Cortex of kidney (tissue), 1 donor: Measurements from ENCODE around the gene CLASP1.

Experiments
- DNase-seq: peaks from one replicate; lab custom pipeline; 2025; lab: John Stamatoyannopoulos, UW

CLASP1 gene

GRCh38 chr2:121372721-121373353, 276.4 kb downstream of the CLASP1 start:
- DNase-seq: no peak

GRCh38 chr2:121372082-121372481, 277.2 kb downstream of the CLASP1 start:
- DNase-seq: no peak

- DNase-seq: no peak
Observed at GRCh38 chr2:121368836-121369235, 280.4 kb downstream of the CLASP1 start.

- no peak for DNase-seq
Observed at GRCh38 chr2:121368155-121368554, 281.1 kb downstream of the CLASP1 start.

GRCh38 chr2:121367246-121367900, 281.9 kb downstream of the CLASP1 start:
- no peak for DNase-seq

GRCh38 chr2:121366040-121366439, 283.2 kb downstream of the CLASP1 start:
- DNase-seq: no peak

GRCh38 chr2:121365061-121365460, 284.2 kb downstream of the CLASP1 start:
- DNase-seq: no peak

- DNase-seq: no peak
Observed at GRCh38 chr2:121363632-121364420, 285.4 kb downstream of the CLASP1 start.

GRCh38 chr2:121362774-121363173, 286.5 kb downstream of the CLASP1 start:
- no peak for DNase-seq

- no peak for DNase-seq
Observed at GRCh38 chr2:121362226-121362625, 287.0 kb downstream of the CLASP1 start.

GRCh38 chr2:121360566-121361300, 288.5 kb downstream of the CLASP1 start:
- no peak for DNase-seq

- no peak for DNase-seq
Observed at GRCh38 chr2:121359716-121360565, 289.3 kb downstream of the CLASP1 start.

- no peak for DNase-seq
Observed at GRCh38 chr2:121359170-121359569, 290.1 kb downstream of the CLASP1 start.

- no peak for DNase-seq
Observed at GRCh38 chr2:121358291-121358690, 291.0 kb downstream of the CLASP1 start.

- no peak for DNase-seq
Observed at GRCh38 chr2:121356058-121356640, 293.1 kb downstream of the CLASP1 start.

- no peak for DNase-seq
Observed at GRCh38 chr2:121355488-121355887, 293.8 kb downstream of the CLASP1 start.

GRCh38 chr2:121351521-121352318, 297.5 kb downstream of the CLASP1 start:
- DNase-seq: no peak

- no peak for DNase-seq
Observed at GRCh38 chr2:121350890-121351289, 298.4 kb downstream of the CLASP1 start.

- no peak for DNase-seq
Observed at GRCh38 chr2:121350402-121350775, 298.9 kb downstream of the CLASP1 start.

GRCh38 chr2:121349721-121350401, 299.4 kb downstream of the CLASP1 start:
- no peak for DNase-seq
